GM12873 (cell line): ENCODE data around the gene PPM1L.

ENCODE experiments used
- CTCF ChIP-seq: IDR thresholded peaks from 2 replicates; pipeline ENCODE4 v1.5.1; 2012; ENCODE audit warnings: low read depth, mild to moderate bottlenecking, moderate library complexity, low read length, control low read depth; ENCODE audit not compliant: insufficient read depth; ENCODE audit errors: missing control alignments

PPM1L gene

DNA sequence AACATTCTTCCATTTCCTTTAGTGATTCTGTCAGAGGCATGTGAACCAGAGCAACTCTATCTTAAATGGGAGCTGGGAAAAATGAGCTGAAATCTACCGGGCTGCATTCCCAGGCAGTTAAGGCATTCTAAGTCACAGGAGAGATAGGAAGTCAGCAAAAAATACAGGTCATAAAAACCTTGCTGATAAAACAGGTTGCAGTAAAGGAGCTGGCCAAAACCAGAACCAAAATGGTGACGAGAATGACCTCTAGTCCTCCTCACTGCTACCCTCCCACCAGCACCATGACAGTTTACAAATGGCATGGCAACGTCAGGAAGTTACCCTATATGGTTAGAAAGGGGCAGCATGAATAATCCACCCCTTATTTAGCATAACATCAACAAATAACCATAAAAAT lies 282.7 kb downstream of the PPM1L start:
- TF ChIP-seq CTCF = no peak

DNA sequence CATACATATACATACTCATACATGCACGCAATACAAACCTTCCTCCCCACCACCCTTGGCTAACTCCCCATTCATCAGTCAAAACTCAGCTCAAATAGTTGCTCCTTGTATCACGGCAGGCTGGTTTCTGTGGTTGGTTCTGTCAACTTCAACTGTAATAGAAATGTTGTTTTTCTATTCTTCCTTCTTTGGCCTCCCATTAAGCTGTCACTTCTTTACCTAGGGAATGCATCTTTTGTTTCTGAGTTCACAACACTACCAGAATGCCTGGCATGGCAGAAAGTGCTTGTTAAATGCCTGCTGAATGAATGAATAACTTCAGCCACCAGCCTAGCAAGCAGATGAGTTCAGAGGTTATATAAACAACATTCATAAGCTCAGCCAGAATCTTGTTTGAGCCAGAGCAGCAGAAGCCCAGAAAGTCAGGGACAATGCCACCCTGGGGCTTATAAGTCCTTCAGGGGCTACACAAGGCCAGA lies 286.0 kb downstream of the PPM1L start:
- TF ChIP-seq CTCF = no peak

DNA sequence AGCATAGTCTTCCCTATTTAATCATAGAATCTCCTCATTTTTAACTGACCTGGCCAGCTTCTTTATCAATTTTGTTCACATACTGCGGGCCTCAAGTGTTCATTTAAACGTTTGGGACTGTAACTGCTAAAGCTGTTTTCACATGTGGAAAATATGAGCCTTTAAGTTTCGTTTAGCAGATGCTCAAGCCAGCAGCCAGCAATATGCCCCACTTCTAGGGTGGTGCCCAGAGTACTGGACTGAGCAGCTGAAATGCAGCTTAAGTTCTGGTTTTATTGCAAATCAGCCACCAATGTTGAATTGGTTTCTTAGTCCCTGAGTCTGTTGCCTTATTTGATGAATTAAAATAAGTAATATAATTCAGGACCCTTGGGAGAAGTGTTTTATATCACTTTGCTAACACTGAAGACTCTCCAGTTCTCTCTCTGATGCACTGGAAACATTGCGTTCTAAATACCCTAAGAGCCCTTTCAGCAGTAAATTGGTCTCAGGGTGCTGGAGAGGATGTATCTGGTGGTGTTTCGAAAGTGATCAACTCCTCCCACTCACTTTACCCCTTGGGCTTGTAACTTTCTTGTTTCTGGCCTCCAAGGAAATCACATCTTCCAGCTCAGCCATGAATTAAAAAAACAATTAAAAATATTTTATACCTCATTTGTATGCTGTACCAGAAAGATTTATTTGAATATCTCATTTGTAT lies 287.5 kb downstream of the PPM1L start:
- no peak for TF ChIP-seq CTCF

DNA sequence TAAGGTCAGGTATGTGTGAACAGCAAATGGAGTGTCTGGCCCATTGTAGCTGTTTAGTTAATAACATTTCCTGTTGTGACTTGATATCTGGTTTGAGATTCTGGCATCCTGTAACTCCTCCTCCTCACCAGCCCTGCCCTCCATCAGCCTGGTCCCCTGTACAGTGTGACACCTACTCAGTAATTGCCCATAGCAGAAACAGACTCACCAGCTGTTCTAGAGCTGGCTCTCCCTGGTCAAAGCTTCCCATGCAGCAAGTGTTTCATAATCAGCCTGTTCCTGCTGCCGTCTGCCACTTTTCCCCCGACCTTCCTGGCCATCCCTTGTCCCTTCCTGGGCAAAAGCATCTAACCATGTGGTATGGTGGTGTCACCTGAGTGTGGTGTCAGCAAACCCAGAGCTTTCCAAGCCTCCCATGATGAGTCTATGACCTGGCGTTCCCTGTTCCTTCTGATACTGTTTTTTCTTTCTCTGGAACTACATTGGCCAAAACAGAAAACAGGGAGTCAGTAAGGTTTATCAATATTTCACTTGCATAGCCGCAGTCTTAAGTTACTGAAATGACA lies 293.7 kb downstream of the PPM1L start:
- no peak for TF ChIP-seq CTCF

- TF ChIP-seq CTCF = no peak
These were observed 294.9 kb downstream of the PPM1L start for GRCh38 chr3:161050935-161051334.

- no peak for TF ChIP-seq CTCF
These were observed 295.8 kb downstream of the PPM1L start for GRCh38 chr3:161051856-161052255.

DNA sequence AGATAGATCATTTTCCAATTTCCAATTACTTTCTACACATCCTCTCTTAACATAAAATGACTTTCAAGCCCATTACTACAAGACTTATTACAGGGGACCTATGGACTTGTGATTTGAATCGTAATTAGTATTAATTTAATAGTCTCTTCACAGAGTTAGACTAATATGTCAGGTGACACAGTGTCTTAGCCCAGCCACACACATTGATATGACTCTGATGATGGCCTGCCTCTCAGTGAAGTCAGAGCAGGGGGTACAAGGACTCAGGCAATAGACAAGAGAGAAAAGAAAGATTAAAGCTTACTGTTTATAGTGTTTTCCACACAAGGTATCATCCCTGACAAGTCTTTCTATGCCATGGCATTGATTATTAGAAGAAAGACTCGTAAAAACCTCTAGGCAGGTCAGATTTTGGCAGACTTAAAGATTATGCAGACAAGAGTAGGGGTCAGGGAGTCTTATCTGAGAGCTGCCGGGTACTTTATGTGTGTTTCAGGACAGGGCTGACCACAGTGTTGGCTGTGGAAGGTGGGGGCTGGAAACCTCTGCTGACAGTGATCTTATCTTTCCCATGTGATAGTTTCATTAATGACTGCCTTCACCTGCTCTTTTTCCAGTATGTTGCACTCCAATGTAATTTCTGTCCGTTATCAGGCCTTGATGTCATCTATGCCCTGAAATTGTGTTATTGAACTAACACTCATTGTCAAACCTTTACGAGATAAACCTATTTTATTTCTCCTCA lies 299.0 kb downstream of the PPM1L start:
- no peak for TF ChIP-seq CTCF
